Measurements from ENCODE around the gene NT5C3A. TPM values are rescaled to one million over a fixed set of nuclear protein-coding genes. Genes with fewer than 3 reads are reported as not detected.
"Not testable (repeated sequence)": the region's sequence is repeated elsewhere in the genome, so short reads cannot be mapped to it uniquely, and the experiment has no call there.

Gene NT5C3A
- total RNA-seq, 1 donor from 2014 or later, result 8.3 TPM

DNA sequence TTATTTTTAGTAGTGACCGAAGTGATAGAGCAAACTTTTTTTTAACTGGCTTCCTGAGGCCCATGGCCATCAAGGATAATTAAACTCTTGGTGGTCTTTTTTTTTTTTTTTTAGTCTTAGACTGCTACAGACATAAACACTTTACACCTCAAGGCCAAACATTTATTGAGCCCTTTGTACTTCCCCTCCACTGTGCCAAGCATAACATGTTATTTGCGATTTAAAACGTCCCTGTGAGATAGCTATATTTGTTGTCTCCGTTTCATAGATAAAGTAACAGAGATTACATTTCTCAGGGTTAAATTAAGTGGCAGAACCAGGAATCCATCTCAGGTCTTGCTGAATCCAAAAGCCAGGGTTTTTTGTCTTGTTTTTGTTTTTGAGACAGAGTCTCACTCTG is 63.2 kb downstream of the NT5C3A start:
- H3K36me3 ChIP-seq; H3K9me3 ChIP-seq; H3K27me3 ChIP-seq; DNase-seq (ENCODE audit: low spot score in 2 of 2); H3K4me1 ChIP-seq; H3K4me3 ChIP-seq; intact Hi-C loops (cut with DNase I); H3K27ac ChIP-seq: not testable (repeated sequence)

DNA sequence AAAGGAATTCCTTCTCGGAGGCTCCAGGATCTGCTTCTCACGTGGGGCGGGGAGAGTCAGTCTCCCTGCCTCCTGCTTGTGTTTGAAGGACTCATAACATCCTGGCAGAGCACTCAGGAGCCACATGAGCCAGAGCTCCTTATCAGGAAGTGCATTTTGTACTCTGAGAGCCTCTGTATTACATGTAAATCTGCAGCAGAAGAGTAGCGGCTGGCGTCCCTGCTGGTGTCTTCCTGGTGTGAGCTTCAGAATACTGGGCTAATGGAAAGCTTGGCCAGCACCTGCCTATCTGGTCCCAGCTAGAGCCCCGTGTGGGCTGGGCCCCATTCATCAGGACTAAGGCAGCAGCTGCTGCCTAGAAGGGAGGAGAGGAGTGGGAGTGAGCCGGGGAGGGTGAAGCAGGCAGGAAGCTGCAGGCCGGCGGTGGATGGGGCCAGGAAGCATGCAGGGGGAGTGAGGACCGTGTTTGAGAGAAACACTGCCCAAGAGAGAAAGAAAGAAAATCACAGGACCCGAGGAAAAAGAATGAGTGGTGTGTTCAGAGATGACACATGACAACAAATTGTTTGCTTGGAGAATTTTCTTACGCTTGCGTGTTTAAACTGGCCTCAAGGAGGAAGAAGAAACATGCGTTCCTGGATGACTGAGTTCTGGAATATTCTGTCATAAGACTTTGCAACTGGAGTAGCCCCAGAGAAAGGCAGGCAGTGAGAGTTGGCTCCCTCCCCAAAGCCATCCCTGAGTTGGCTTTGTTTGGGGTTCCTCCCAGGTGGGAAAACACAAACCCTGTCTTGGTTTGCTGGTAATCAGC is 64.0 kb downstream of the NT5C3A start:
- H3K36me3 ChIP-seq; H3K27me3 ChIP-seq; H3K9me3 ChIP-seq; H3K4me1 ChIP-seq; intact Hi-C loops (cut with DNase I): not testable (repeated sequence)
- peak overlapping the region; percentile 16 to 40 for H3K27ac ChIP-seq
- H3K4me3 ChIP-seq, result peak overlapping the region; percentile 26 to 44
- peak in 1 of 2 donors; percentile 78 for DNase-seq (ENCODE audit: low spot score in 2 of 2)

DNA sequence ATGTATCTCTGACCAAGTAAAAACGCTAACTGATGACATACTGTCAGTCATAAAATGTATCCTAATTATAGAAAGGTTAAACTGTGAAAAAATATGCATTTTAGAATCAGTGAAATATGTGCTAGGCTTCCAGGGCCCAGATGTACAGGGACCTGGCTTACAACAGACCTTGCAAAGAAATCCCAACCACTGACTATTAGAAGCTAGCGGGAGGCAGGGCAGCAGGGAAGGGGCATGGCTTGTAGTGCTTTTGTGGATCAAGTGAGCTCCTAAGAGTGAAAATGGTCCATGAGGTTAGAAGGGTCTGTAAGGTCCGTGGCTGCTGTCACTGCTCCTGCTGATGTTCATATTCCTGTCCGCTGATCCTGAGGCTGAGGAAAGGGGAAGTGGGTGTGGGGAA is 64.6 kb downstream of the NT5C3A start:
- H3K9me3 ChIP-seq; intact Hi-C loops (cut with DNase I); H3K36me3 ChIP-seq; H3K27me3 ChIP-seq; DNase-seq (ENCODE audit: low spot score in 2 of 2); H3K4me1 ChIP-seq: not testable (repeated sequence)
- Histone ChIP-seq H3K4me3 (peak overlapping the region in 1 of 2 donors; percentile 44), H3K27ac (peak overlapping the region; percentile 16 to 40)

DNA sequence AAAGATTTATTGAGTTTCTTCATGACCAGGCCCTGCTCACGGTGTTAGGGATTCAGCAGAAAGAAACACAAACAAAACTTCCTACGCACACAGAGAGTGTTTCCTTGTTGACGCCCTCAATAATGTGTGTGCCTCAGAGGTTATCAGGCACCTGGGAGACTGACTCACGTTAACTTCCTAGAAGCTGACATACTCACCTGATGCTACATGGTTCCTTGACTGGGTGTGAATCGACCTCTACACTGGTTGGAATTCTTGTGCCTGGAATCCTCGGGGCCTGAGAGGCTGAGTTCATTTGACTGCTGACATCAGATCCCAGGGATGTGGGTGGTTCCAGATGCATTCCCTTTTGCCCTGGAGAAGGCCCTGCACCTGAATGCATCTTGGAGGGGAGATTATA is 69.8 kb downstream of the NT5C3A start:
- H3K27me3 ChIP-seq; intact Hi-C loops (cut with DNase I); H3K4me1 ChIP-seq: not testable (repeated sequence)

DNA sequence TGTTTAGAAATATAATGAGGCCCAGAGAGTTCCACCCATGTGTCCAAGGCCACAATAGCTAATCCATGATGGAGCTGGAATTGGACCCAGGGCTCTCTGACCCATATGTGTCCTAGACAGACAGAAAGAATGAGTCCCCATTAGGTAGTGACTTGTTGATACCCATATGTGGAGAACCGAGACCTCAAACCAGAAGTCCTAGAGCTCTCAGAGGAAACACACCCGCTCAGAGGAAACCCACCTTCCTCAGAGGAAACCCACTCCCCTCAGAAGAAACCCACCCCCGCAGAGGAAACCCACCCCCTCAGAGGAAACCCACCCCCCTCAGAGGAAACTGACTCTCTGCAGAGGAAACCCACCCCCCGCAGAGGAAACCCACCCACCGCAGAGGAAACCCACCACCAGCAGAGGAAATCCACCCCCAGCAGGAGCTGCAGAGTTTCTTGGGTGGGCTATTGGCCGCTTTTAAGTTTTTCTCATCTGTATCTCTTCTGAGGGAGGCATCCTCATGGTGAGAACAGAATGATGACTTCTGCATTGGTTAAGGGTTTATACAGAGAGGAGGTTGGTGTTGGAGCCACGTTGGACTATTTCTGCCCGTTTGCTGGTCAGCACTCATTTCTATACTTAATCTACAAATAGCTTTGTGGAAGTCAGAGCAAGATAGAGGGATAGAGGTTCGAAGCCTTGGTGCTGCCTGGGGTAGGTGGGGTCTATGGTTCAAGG is 70.4 kb downstream of the NT5C3A start:
- H3K27ac ChIP-seq; H3K4me1 ChIP-seq; DNase-seq (ENCODE audit: low spot score in 2 of 2); H3K36me3 ChIP-seq; H3K4me3 ChIP-seq; H3K9me3 ChIP-seq; intact Hi-C loops (cut with DNase I); H3K27me3 ChIP-seq: not testable (repeated sequence)

More for the DNA sequence above, 69.8 kb downstream of the NT5C3A start:
- H3K4me3 ChIP-seq; DNase-seq (ENCODE audit: low spot score in 2 of 2); H3K27ac ChIP-seq; H3K36me3 ChIP-seq; H3K9me3 ChIP-seq: not testable (repeated sequence)

DNA sequence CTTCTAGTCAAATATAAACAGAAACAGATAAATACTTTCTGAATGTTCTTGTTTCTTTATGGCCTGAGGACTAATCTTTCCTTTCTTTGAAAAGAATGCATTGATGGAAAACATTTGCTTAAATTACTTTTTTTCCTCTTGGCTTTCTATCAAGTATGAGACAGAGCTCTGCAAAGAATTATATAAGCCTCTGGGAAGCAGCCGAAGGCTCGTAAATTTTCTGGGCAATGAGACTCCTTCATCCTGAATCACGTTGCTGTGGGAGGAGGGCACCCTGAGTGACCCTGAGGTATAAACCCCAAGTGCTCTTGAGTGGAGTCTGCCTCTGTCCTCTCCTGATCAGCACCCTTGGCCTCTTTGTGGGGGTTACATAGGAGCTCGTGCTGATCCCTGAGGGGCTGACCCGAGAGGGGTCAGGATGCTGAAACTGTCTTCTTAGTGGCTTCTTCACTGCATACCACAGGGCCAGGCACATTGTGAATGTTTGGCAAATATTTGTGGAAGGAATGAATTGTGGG is 71.4 kb downstream of the NT5C3A start:
- H3K27me3 ChIP-seq; H3K9me3 ChIP-seq; H3K36me3 ChIP-seq; DNase-seq (ENCODE audit: low spot score in 2 of 2); intact Hi-C loops (cut with DNase I); H3K4me1 ChIP-seq; H3K27ac ChIP-seq; H3K4me3 ChIP-seq: not testable (repeated sequence)

DNA sequence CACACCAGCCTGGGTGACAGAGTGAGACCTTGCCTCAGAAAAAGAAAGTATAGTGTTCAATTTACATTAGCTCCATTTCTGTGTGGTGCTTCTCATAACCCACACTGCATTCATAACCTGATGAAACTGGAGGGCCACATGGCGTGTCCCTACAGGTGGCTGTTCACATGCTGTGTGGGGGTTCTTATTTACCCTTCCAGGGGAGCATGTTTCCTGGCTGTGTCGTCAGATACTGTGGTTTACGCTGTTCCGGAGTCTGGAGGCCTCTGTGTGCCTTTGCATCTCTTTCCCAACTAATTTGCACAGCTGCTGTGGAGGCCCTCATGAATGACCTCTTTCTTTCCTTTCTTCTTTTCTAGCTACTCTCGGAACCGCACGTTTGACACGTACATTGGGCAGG is 74.4 kb downstream of the NT5C3A start:
- H3K4me1 ChIP-seq; H3K27ac ChIP-seq; DNase-seq (ENCODE audit: low spot score in 2 of 2); H3K9me3 ChIP-seq; H3K4me3 ChIP-seq; H3K27me3 ChIP-seq; intact Hi-C loops (cut with DNase I): not testable (repeated sequence)
- H3K36me3 ChIP-seq, result peaks cover 3 to 14% of the 10 kb centered on the region in 2 donors

DNA sequence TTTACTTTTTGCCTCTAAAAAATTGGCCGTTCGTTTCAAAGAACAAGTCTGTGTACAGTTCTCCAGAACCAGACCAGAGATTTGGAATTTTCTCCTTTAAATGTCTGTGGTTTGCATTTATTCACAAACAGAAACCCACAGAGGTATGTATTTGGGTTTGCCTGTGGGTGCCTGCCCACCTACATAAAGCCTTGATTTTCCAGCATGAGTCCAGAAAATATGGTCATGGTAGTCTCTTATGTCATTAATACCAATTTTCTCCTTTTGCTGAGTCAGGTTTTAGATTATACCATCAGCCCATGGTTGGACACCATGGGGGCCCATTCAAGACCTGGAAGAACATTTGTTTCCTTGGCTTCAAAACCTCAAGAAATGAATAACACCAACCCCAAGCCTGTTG is 82.7 kb downstream of the NT5C3A start:
- H3K4me1 ChIP-seq; H3K9me3 ChIP-seq; H3K27ac ChIP-seq; DNase-seq (ENCODE audit: low spot score in 2 of 2); intact Hi-C loops (cut with DNase I); H3K4me3 ChIP-seq; H3K27me3 ChIP-seq: not testable (repeated sequence)
- H3K36me3 ChIP-seq, result peaks cover 0 to 13% of the 10 kb centered on the region in 2 donors

DNA sequence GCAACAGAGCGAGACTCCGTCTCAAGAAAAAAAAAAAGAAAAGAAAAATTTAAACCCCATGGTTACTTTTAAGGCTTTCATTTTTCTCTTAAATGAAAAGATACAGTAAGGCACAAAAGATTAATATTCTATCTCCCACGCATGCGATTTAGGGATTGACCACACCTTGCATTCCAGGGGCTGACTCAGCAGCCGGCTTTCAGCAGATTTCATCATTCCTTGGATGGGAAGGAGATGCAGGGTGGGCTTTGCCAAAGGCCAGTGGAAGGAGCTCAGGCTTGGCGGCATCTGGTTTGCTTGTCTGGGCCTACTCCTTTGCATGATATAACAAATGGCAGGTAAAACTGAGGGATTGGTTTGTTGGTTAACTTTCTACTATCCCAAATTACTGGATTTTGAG is 83.3 kb downstream of the NT5C3A start:
- intact Hi-C loops (cut with DNase I); H3K27me3 ChIP-seq; H3K9me3 ChIP-seq; H3K4me1 ChIP-seq; DNase-seq (ENCODE audit: low spot score in 2 of 2); H3K27ac ChIP-seq; H3K4me3 ChIP-seq: not testable (repeated sequence)
- peaks cover 0 to 13% of the 10 kb centered on the region in 2 donors for H3K36me3 ChIP-seq

DNA sequence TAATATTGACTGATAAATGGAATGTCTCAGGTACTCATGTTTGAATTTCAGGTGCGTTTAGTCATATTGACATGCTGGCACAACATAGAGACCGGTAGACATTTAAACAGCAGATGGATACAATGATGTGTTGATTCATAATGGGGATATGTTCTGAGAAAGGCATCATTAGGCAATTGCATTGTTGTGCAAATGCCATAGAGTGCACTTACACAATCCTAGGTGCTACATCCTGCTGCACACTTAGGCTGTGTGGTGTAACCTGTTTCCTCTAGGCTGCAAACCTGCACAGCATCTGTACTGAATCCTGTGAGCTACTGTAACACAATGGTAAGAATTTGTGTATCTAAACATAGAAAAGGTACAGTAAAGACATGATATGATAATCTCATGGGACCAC is 85.4 kb downstream of the NT5C3A start:
- H3K4me1 ChIP-seq; intact Hi-C loops (cut with DNase I); H3K4me3 ChIP-seq; H3K9me3 ChIP-seq; H3K27ac ChIP-seq; DNase-seq (ENCODE audit: low spot score in 2 of 2); H3K27me3 ChIP-seq: not testable (repeated sequence)
- peaks cover 0 to 13% of the 10 kb centered on the region in 2 donors for H3K36me3 ChIP-seq

DNA sequence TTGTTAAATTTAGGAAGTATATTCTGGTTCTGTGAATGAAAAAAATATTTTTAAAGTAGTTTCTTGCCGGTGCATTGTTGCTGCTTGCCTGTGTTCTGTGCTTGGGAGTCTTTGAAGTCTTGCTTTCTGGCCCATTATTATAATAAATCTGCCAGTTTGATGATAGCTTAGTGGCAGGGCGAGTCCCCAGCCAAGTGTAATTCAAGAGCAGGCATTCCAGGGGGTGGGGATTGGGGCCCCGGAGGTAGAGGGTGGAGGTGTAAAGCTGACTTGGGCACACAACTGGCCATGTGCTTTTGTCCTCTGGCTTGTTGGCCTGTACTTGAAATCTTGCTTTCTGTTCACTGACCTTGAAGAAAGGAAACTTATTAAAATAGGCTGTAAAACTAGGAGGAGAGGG is 90.6 kb downstream of the NT5C3A start:
- H3K9me3 ChIP-seq; DNase-seq (ENCODE audit: low spot score in 2 of 2); intact Hi-C loops (cut with DNase I); H3K27me3 ChIP-seq; H3K4me3 ChIP-seq; H3K4me1 ChIP-seq; H3K36me3 ChIP-seq; H3K27ac ChIP-seq: not testable (repeated sequence)

DNA sequence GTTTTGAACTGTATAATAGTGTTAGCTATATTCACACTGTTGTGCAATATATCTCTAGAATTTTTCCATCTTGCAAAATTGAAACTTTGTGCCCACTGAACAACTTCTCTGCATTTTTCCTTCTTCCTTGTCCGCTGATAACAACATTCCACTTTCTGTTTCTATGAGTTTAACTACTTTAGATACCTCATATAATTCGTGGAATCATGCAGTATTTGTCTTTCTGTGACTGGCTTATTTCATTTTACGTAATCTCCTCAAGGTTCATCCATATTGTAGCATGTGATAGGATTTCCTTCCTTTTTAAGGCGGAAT is 95.4 kb downstream of the NT5C3A start:
- H3K9me3 ChIP-seq; intact Hi-C loops (cut with DNase I); H3K36me3 ChIP-seq; H3K4me1 ChIP-seq; DNase-seq (ENCODE audit: low spot score in 2 of 2); H3K27ac ChIP-seq; H3K4me3 ChIP-seq; H3K27me3 ChIP-seq: not testable (repeated sequence)

DNA sequence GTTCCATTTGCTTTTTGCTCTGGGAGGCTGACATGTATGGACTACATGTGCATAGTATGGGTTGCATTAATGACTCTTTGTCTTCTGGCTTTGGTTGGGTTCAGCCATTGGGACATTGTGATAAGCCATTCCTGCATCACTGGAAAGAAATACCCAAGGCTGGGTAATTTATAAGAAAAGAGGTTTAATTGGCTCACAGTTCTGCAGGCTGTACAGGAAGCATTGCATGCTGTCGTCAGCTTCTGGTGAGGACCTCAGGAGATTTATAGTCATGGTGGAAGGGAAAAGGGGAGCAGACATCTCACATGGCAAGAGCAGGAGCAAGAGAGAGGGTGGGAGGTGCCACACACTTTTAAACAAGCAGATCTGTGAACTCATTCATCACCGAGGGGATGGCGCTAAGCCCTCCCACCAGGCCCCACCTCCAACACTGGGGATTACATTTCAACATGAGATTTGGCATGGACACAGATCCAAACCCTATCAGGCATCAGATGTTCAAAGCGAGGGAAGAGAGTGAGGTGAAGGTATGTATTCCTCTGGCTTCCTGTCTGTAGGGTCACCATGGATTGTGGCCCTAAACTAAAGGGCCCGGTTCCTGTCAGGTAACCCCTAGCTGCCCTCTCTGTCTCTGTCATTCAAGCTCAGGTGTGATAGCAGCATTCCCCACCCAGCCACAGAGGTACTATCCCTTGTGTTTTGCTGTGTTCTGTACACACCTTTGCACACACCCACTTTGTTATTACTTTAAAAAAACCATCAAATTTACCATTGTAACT is 95.9 kb downstream of the NT5C3A start:
- H3K27me3 ChIP-seq; intact Hi-C loops (cut with DNase I); H3K9me3 ChIP-seq; H3K36me3 ChIP-seq; H3K4me3 ChIP-seq; DNase-seq (ENCODE audit: low spot score in 2 of 2); H3K27ac ChIP-seq; H3K4me1 ChIP-seq: not testable (repeated sequence)

Data from ascending aorta (tissue), 2 donors.